Measurements from ENCODE around the gene RALGAPA2.

- no peak for TF ChIP-seq CTCF (IDR thresholded peaks at IDR 0.05)
- TF ChIP-seq SIN3A (IDR thresholded peaks at IDR 0.05; ENCODE audit: borderline replicate concordance, insufficient read depth, low read depth, low read length) = no peak
Measured at GRCh38 chr20:20366551-20366875, 345.9 kb downstream of the RALGAPA2 start.

All from Panc1 (cell line).